ENCODE data around the gene SPRR2A. TPM values are rescaled to one million over a fixed set of nuclear protein-coding genes. Genes with fewer than 3 reads are reported as not detected.
"Not testable (repeated sequence)": the region's sequence is repeated elsewhere in the genome, so short reads cannot be mapped to it uniquely, and the experiment has no call there.

The SPRR2A gene
- not detected in 2 replicates for total RNA-seq

- no peak for DNase-seq (ENCODE audit: extremely low read depth, low read depth, low spot score)
Observed at GRCh38 chr1:153057375-153057774, at the start of gene SPRR2A. SPRR2A (minus strand) TSS chr1:153057512; CDS start chr1:153056735, 777 bp downstream.

- no peak for DNase-seq (ENCODE audit: extremely low read depth, low read depth, low spot score)
Observed at GRCh38 chr1:153100245-153100644, 42.9 kb upstream of the SPRR2A start.

GRCh38 chr1:153099461-153100045 is 42.2 kb upstream of the SPRR2A start:
- no peak for DNase-seq (ENCODE audit: extremely low read depth, low read depth, low spot score)

- DNase-seq (ENCODE audit: extremely low read depth, low read depth, low spot score) = no peak
Observed at GRCh38 chr1:153095764-153096163, 38.5 kb upstream of the SPRR2A start.

GRCh38 chr1:153094426-153094825 is 37.1 kb upstream of the SPRR2A start, which contains the start of gene SPRR2E:
SPRR2E (minus strand) TSS chr1:153094526; CDS start chr1:153093751, 775 bp downstream.
- no peak for DNase-seq (ENCODE audit: extremely low read depth, low read depth, low spot score)

GRCh38 chr1:153087652-153088051 is 30.3 kb upstream of the SPRR2A start:
- DNase-seq (ENCODE audit: extremely low read depth, low read depth, low spot score) = no peak

GRCh38 chr1:153081736-153082135 is 24.4 kb upstream of the SPRR2A start:
- DNase-seq (ENCODE audit: extremely low read depth, low read depth, low spot score) = no peak

GRCh38 chr1:153072806-153073726 is 15.8 kb upstream of the SPRR2A start:
- DNase-seq (ENCODE audit: extremely low read depth, low read depth, low spot score) = no peak

- no peak for DNase-seq (ENCODE audit: extremely low read depth, low read depth, low spot score)
Observed at GRCh38 chr1:153071511-153071910, 14.2 kb upstream of the SPRR2A start, which contains the start of gene SPRR2B. SPRR2B (minus strand) TSS chr1:153071611; CDS start chr1:153070839, 772 bp downstream.

- DNase-seq (ENCODE audit: extremely low read depth, low read depth, low spot score) = no peak
Observed at GRCh38 chr1:153070243-153070642, 12.9 kb upstream of the SPRR2A start.

GRCh38 chr1:153058826-153059784 is 1.8 kb upstream of the SPRR2A start:
- DNase-seq (ENCODE audit: extremely low read depth, low read depth, low spot score) = no peak

- no peak for DNase-seq (ENCODE audit: extremely low read depth, low read depth, low spot score)
Observed at GRCh38 chr1:153058154-153058553, 842 bp upstream of the SPRR2A start.

GRCh38 chr1:153056111-153056510 is 1.2 kb downstream of the SPRR2A start:
- not testable (repeated sequence) for DNase-seq (ENCODE audit: extremely low read depth, low read depth, low spot score)

GRCh38 chr1:153049211-153049610 is 8.1 kb downstream of the SPRR2A start:
- DNase-seq (ENCODE audit: extremely low read depth, low read depth, low spot score) = no peak

GRCh38 chr1:153040950-153041631 is 16.2 kb downstream of the SPRR2A start, which contains the start of gene SPRR2D:
SPRR2D (minus strand) TSS chr1:153041120; CDS start chr1:153040346, 774 bp downstream.
- no peak for DNase-seq (ENCODE audit: extremely low read depth, low read depth, low spot score)

- no peak for DNase-seq (ENCODE audit: extremely low read depth, low read depth, low spot score)
Observed at GRCh38 chr1:153035211-153035610, 22.1 kb downstream of the SPRR2A start.

- no peak for DNase-seq (ENCODE audit: extremely low read depth, low read depth, low spot score)
Observed at GRCh38 chr1:153032677-153033308, 24.5 kb downstream of the SPRR2A start.

GRCh38 chr1:153032073-153032472 is 25.2 kb downstream of the SPRR2A start:
- no peak for DNase-seq (ENCODE audit: extremely low read depth, low read depth, low spot score)

GRCh38 chr1:153030895-153031294 is 26.4 kb downstream of the SPRR2A start, which contains the start of gene SPRR1B:
SPRR1B (plus strand) TSS chr1:153031203; CDS start chr1:153032346, 1,143 bp downstream.
- no peak for DNase-seq (ENCODE audit: extremely low read depth, low read depth, low spot score)

All from glomerular endothelial cell (primary cell).